GM12878 (cell line): ENCODE data around the gene SNHG17. TPM values are rescaled to one million over a fixed set of nuclear protein-coding genes. Genes with fewer than 3 reads are reported as not detected.
A peak's percentile ranks its signal among the peaks of the same experiment; 100 is the strongest.

ENCODE experiments used
- BCL11A ChIP-seq: IDR thresholded peaks from 2 replicates; pipeline ENCODE4 v1.6.1; 2011; ENCODE audit warnings: low read depth, low read length
- BCL3 ChIP-seq: IDR thresholded peaks from 2 replicates; pipeline ENCODE4 v1.6.1; 2011; ENCODE audit warnings: borderline replicate concordance, low read depth, mild to moderate bottlenecking, moderate library complexity, low read length; ENCODE audit not compliant: insufficient read depth, poor library complexity, severe bottlenecking
- CTCF ChIP-seq, 3 experiments: IDR thresholded peaks in 2 of 3; conservative IDR thresholded peaks in 1 of 3; 2 replicates each; pipeline ENCODE4 v1.5.1; 2011; ENCODE audit warnings: low read depth in 3 of 3, low read length in 3 of 3, mild to moderate bottlenecking in 3 of 3, control low read depth in 2 of 3, moderate library complexity in 2 of 3, inconsistent platforms in 1 of 3, mixed read lengths in 1 of 3; ENCODE audit not compliant: control insufficient read depth in 2 of 3, insufficient read depth in 1 of 3; ENCODE audit errors: extremely low read depth in 1 of 3
- EP300 ChIP-seq, 2 experiments: fragments of 150-350 bp in 1 of 2; IDR thresholded peaks; 2 replicates each; pipeline ENCODE4 v1.6.1; 2011 to 2012; ENCODE audit warnings: low read depth in 2 of 2, low read length in 2 of 2, borderline replicate concordance in 1 of 2, improper control_type of control experiment in 1 of 2, inconsistent platforms in 1 of 2; ENCODE audit not compliant: control insufficient read depth in 1 of 2
- KDM1A ChIP-seq: fragments of 200-600 bp; sonication (generic); IDR thresholded peaks from 2 replicates; pipeline ENCODE4 v1.6.1; 2016; ENCODE audit warnings: borderline replicate concordance
- LARP7 ChIP-seq: fragments of 450-650 bp; IDR thresholded peaks from 2 replicates; pipeline ENCODE4 v1.6.1; 2017; ENCODE audit warnings: mild to moderate bottlenecking
- MXI1 ChIP-seq: fragments of 150-350 bp; IDR thresholded peaks from 2 replicates; pipeline ENCODE4 v1.6.1; 2011; ENCODE audit warnings: low read depth, mild to moderate bottlenecking, inconsistent platforms, low read length, improper control_type of control experiment
- NKRF ChIP-seq: fragments of 450-650 bp; conservative IDR thresholded peaks from 2 replicates; pipeline ENCODE4 v1.6.1; 2017; ENCODE audit warnings: mild to moderate bottlenecking, moderate library complexity
- NR2C1 ChIP-seq: fragments of 450-650 bp; IDR thresholded peaks from 2 replicates; pipeline ENCODE4 v1.6.1; 2017; ENCODE audit warnings: antibody characterized with exemption, mild to moderate bottlenecking, moderate library complexity
- NR2C2 ChIP-seq: IDR thresholded peaks from 2 replicates; pipeline ENCODE4 v1.6.1; 2011; ENCODE audit warnings: borderline replicate concordance, low read depth; ENCODE audit not compliant: control insufficient read depth, insufficient read length
- NRF1 ChIP-seq: conservative IDR thresholded peaks from 2 replicates; pipeline ENCODE4 v1.6.1; 2011; ENCODE audit warnings: mild to moderate bottlenecking, low read depth, low read length, improper control_type of control experiment
- PAX5 ChIP-seq: IDR thresholded peaks from 2 replicates; pipeline ENCODE4 v1.6.1; 2011; ENCODE audit warnings: low read depth, low read length, borderline replicate concordance
- SMC3 ChIP-seq: IDR thresholded peaks from 2 replicates; pipeline ENCODE4 v1.6.1; 2011; ENCODE audit warnings: low read length, improper control_type of control experiment, borderline replicate concordance
- TCF7 ChIP-seq: IDR thresholded peaks from 2 replicates; pipeline ENCODE4 v1.6.1; 2014; ENCODE audit warnings: antibody characterized with exemption, borderline replicate concordance
- YY1 ChIP-seq: IDR thresholded peaks from 2 replicates; pipeline ENCODE4 v1.6.1; 2011; ENCODE audit warnings: low read depth, mild to moderate bottlenecking, low read length
- ZBED1 ChIP-seq: IDR thresholded peaks from 2 replicates; pipeline ENCODE4 v1.6.1; 2016; ENCODE audit warnings: borderline replicate concordance
- ZBTB40 ChIP-seq: fragments of 450-650 bp; IDR thresholded peaks from 2 replicates; pipeline ENCODE4 v1.6.1; 2016; ENCODE audit warnings: mild to moderate bottlenecking, moderate library complexity, borderline replicate concordance
- polyA plus RNA-seq, 11 experiments: library from polyadenylated mRNA; depleted of rRNA in 4 of 11; unstranded in 6 of 11; stranded (reverse) in 5 of 11; fragments of >200 nt; fragmentation: Nextera tagmentation in 4 of 11; fragmentation: Illumina TruSeq in 1 of 11; extraction: Ambion mirVana in 4 of 11; extraction: Trizol in 1 of 11; gene quantifications; 1 replicate in 1 of 11; 2 replicates in 10 of 11; pipeline versions ENCODE4 v1.2.1 to v1.2.3, GENCODE V29; 2011 to 2016; ENCODE audit warnings: inconsistent platforms in 2 of 11, missing spikeins in 2 of 11, low read depth in 1 of 11
- total RNA-seq, 4 experiments: library from RNA; depleted of rRNA in 3 of 4; stranded (reverse); fragments of >200 nt in 3 of 4; fragmentation: Illumina TruSeq in 1 of 4; extraction: Trizol in 1 of 4; gene quantifications; 2 replicates each; pipeline versions ENCODE4 v1.2.1 to v1.2.3, GENCODE V29; 2013 to 2021

Gene SNHG17
- total and polyA plus RNA-seq, 10 of the 15 experiments (the other 5 are each of a cell fraction or from before 2014, with no cell fraction given), result 20.8 to 63.0 (median 33.9) TPM

GRCh38 chr20:38446441-38447209, 11.5 kb upstream of the SNHG17 start (continued):
- TF ChIP-seq SMC3 (peak; percentile 39; the same call in 1 of the 2 replicates), BCL11A (peak; percentile 43; the same call in 1 of the 2 replicates), YY1 (peak; percentile 89), NR2C2 (no peak), CTCF (IDR thresholded peaks at IDR 0.05 in 2 of 3, conservative IDR thresholded peaks at IDR 0.05 in 1 of 3; ENCODE audit: control insufficient read depth in 2 of 3, extremely low read depth in 1 of 3, insufficient read depth in 1 of 3, low read depth in 3 of 3, low read length in 3 of 3) (peak; percentile 89 to 99 (median 90); a peak in 5 of 6 replicates), NRF1 (no peak; the same call in 1 of the 2 replicates), ZBED1 (no peak; the same call in 1 of the 2 replicates), BCL3 (peak; percentile 88), LARP7 (peak; percentile 92), KDM1A (no peak), MXI1 (peak; percentile 89), NR2C1 (peak; percentile 75), EP300 (IDR thresholded peaks at IDR 0.05; ENCODE audit: borderline replicate concordance in 1 of 2, control insufficient read depth in 1 of 2, low read depth in 2 of 2, low read length in 2 of 2) (0 out of 4 replicates have a peak, but pooled peaks of 1 of the 2 experiments have one; percentile 37), TCF7 (peak; percentile 71; the same call in 1 of the 2 replicates), ZBTB40 (peak; percentile 93), PAX5 (peak; percentile 87), NKRF (peak; percentile 76)
